ENCODE data around the gene FOXD3.

DNA sequence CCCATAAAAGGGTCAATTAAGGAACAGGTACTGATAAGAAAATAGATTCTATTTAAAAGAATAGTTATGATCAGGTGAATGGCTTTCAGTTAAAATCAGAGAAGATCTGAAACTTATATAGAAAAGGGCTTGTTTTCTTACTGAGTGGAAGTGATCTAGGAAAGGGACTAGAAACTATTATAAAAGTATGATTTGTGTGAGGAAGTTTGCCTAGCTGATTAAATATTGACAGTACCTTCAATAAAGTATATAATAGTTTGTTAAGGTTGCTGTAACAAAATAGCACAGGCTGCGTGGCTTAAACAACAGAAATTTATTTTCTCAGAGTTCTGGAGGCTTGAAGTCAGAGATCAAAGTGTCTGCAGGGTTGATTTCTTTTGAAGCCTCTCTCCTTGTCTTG lies 39.7 kb downstream of the FOXD3 start:
- TF ChIP-seq, protein P1, sequence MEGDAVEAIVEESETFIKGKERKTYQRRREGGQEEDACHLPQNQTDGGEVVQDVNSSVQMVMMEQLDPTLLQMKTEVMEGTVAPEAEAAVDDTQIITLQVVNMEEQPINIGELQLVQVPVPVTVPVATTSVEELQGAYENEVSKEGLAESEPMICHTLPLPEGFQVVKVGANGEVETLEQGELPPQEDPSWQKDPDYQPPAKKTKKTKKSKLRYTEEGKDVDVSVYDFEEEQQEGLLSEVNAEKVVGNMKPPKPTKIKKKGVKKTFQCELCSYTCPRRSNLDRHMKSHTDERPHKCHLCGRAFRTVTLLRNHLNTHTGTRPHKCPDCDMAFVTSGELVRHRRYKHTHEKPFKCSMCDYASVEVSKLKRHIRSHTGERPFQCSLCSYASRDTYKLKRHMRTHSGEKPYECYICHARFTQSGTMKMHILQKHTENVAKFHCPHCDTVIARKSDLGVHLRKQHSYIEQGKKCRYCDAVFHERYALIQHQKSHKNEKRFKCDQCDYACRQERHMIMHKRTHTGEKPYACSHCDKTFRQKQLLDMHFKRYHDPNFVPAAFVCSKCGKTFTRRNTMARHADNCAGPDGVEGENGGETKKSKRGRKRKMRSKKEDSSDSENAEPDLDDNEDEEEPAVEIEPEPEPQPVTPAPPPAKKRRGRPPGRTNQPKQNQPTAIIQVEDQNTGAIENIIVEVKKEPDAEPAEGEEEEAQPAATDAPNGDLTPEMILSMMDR (IDR thresholded peaks at IDR 0.05) = no peak
- no peak for TF ChIP-seq POLR2A (IDR thresholded peaks at IDR 0.05)
